Heart left ventricle (tissue), 16 donors: ENCODE measurements around the gene OGDH. TPM values are rescaled to one million over a fixed set of nuclear protein-coding genes. Genes with fewer than 3 reads are reported as not detected.

Source experiments
- ATAC-seq, 4 donors: fragments of 200-7000 bp; cut with Tn5 transposase; one replicate each; pipeline ENCODE4 v1.9.1; 2020 to 2022; ENCODE audit warnings: moderate library complexity in 4 of 4, mild to moderate bottlenecking in 3 of 4, moderate number of reproducible peaks in 1 of 4
- DNase-seq, 5 donors: peaks; one replicate each; pipeline ENCODE4 v3.0.0-alpha.2; 2020
- H3K27ac ChIP-seq, 12 donors: fragments of 200-600 bp; sonication (generic) in 4 of 12; one replicate each; pipeline versions ENCODE4 v1.5.0 to v1.8.0; 2016 to 2022; ENCODE audit warnings: mild to moderate bottlenecking in 2 of 12
- H3K27me3 ChIP-seq, 9 donors: fragments of 200-600 bp; sonication (generic) in 2 of 9; one replicate each; pipeline versions ENCODE4 v1.5.1 to v1.8.0; 2016 to 2022; ENCODE audit warnings: mild to moderate bottlenecking in 3 of 9
- H3K36me3 ChIP-seq, 9 donors: fragments of 200-600 bp; sonication (generic) in 2 of 9; one replicate each; pipeline versions ENCODE4 v1.5.0 to v1.8.0; 2018 to 2022; ENCODE audit warnings: mild to moderate bottlenecking in 2 of 9
- H3K4me1 ChIP-seq, 12 donors: fragments of 200-600 bp; sonication (generic) in 4 of 12; one replicate each; pipeline versions ENCODE4 v1.5.0 to v1.8.0; 2016 to 2022; ENCODE audit warnings: mild to moderate bottlenecking in 3 of 12
- H3K4me3 ChIP-seq, 12 donors: fragments of 200-600 bp; sonication (generic) in 4 of 12; one replicate each; pipeline versions ENCODE4 v1.5.0 to v1.8.0; 2017 to 2022; ENCODE audit warnings: mild to moderate bottlenecking in 9 of 12, moderate library complexity in 4 of 12
- H3K9me3 ChIP-seq, 12 donors: fragments of 200-600 bp; sonication (generic) in 4 of 12; one replicate each; pipeline versions ENCODE4 v1.5.0 to v1.8.0; 2016 to 2022; ENCODE audit warnings: mild to moderate bottlenecking in 1 of 12
- POLR2A ChIP-seq, 2 donors: fragments of 450-650 bp; IDR thresholded peaks; one replicate each; pipeline ENCODE4 v1.6.1; 2017; ENCODE audit warnings: antibody characterized with exemption in 2 of 2, mild to moderate bottlenecking in 2 of 2, moderate library complexity in 2 of 2
- WGBS, 4 donors: extraction: QIAGEN DNeasy Blood & Tissue Kit in 2 of 4; methylation state at CpG; one replicate each; pipeline versions ENCODE4 v1.1.5 to v1.1.7; 2013 to 2018; 5-methylcytosine and 5-hydroxymethylcytosine counted together
- intact Hi-C, 10 donors: fragments of 100-400 bp; cut with DNase I; formaldehyde crosslinking; loops; one replicate each; pipeline versions ENCODE4 v1.11.1 to v1.14.2; 2022
- polyA plus RNA-seq, 2 donors: library from polyadenylated mRNA; stranded (reverse); fragments of 200-250 nt; gene quantifications; one replicate each; pipeline ENCODE4 v1.2.3, GENCODE V29; 2013
- total RNA-seq, 9 donors: library from RNA; depleted of rRNA in 2 of 9; stranded (reverse); fragments of >200 nt in 2 of 9; fragmentation: NEBNext Ultra II Directional in 3 of 9; extraction: Animal tissue kit (Norgen Biotek cat#: 25700) in 3 of 9; gene quantifications; one replicate each; pipeline versions ENCODE4 v1.1.0 to v1.2.4, GENCODE V29; 2016 to 2023
- TF ChIP-seq, protein P1 (sequence below), 12 donors: fragments of 200-600 bp; sonication (generic) in 4 of 12; IDR thresholded peaks; one replicate each; pipeline versions ENCODE4 v1.5.0 to v1.8.0; 2018 to 2022; ENCODE audit warnings: antibody characterized with exemption in 12 of 12, mild to moderate bottlenecking in 5 of 12
- donor health status: ischemic (EF 13 %, LVEDD 7.1; RV severe dilation, severe dysfunction).
- donor health status: healthy with polysubstance abuse.
- donor health status: DM: no; HTN: yes; CAD: no.
- donor health status: DM: no; HTN: no; CAD: no.
- donor health status: ischemic (EF 25% LVEDD 6.9; RV normal size, moderate dysfunction).
- donor health status: ischemic (EF 25% LVEDD 5.7; RV mildly dilated, moderate dysfunction).
- donor health status: healthy.
- donor health status: DM: yes; HTN: yes; CAD: no.
- donor health status: ischemic (EF 35%, LVEDD 5.7; RV mildly dilated, moderate dysfunction).
- donor health status: nonischemic (EF 11% LVEDD 7.7; RV severe dilation, severe dysfunction).
- donor health status: DM: yes; HTN: yes; CAD: no.
- donor health status: PGD.
- donor health status: ischemic (EF 29% LVEDD 5.4; RV normal size, mild dysfunction).
- donor health status: nonischemic (EF 23%, LVEDD 6.1; RV moderate dilation, normal function).

Gene OGDH
- total and polyA plus RNA-seq, 11 donors: 247 to 789 (median 633) TPM

DNA sequence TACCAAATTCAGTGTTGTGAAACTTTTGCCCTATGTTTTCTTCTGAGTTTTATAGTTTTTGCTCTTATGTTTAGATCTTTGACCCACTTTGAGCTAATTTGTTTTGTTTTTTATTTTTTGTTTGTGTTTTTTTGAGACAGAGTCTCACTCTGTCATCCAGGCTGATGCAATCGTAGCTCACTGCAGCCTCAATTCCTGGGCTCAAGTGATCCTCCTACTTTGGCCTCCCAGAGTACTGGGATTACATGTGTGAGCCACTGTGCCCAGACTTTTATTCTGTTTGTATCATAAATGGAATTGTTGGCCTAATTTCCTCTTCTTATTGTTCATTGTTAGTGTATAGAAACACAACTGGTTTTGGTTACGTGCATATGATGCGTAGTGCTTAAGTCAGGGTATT is 99.0 kb downstream of the OGDH start:
- intact Hi-C loops: loop anchor here in 1 of 10 donors (10.0 kb wide), 2 partner anchors 49 to 129 kb away; no protein-coding TSS in a partner anchor
- no peak overlapping the region for H3K4me3 ChIP-seq
- peaks cover 0 to 89% (median 76%) of the 10 kb centered on the region in 9 donors for H3K36me3 ChIP-seq
- H3K4me1 ChIP-seq: peaks cover 0 to 26% (median 0%) of the 10 kb centered on the region in 12 donors
- H3K27ac ChIP-seq: no peak overlapping the region
- no peaks in the 10 kb centered on the region for H3K27me3 ChIP-seq
- WGBS, 4 donors: 97 to 99% (median 98%) methylated on average over 3 of the region's 3 CpGs
- ATAC-seq (no peak), DNase-seq (no peak)
- H3K9me3 ChIP-seq: no peaks in the 10 kb centered on the region
- no peak for TF ChIP-seq POLR2A (IDR thresholded peaks at IDR 0.05)
- TF ChIP-seq, protein P1, sequence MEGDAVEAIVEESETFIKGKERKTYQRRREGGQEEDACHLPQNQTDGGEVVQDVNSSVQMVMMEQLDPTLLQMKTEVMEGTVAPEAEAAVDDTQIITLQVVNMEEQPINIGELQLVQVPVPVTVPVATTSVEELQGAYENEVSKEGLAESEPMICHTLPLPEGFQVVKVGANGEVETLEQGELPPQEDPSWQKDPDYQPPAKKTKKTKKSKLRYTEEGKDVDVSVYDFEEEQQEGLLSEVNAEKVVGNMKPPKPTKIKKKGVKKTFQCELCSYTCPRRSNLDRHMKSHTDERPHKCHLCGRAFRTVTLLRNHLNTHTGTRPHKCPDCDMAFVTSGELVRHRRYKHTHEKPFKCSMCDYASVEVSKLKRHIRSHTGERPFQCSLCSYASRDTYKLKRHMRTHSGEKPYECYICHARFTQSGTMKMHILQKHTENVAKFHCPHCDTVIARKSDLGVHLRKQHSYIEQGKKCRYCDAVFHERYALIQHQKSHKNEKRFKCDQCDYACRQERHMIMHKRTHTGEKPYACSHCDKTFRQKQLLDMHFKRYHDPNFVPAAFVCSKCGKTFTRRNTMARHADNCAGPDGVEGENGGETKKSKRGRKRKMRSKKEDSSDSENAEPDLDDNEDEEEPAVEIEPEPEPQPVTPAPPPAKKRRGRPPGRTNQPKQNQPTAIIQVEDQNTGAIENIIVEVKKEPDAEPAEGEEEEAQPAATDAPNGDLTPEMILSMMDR (IDR thresholded peaks at IDR 0.05): no peak

DNA sequence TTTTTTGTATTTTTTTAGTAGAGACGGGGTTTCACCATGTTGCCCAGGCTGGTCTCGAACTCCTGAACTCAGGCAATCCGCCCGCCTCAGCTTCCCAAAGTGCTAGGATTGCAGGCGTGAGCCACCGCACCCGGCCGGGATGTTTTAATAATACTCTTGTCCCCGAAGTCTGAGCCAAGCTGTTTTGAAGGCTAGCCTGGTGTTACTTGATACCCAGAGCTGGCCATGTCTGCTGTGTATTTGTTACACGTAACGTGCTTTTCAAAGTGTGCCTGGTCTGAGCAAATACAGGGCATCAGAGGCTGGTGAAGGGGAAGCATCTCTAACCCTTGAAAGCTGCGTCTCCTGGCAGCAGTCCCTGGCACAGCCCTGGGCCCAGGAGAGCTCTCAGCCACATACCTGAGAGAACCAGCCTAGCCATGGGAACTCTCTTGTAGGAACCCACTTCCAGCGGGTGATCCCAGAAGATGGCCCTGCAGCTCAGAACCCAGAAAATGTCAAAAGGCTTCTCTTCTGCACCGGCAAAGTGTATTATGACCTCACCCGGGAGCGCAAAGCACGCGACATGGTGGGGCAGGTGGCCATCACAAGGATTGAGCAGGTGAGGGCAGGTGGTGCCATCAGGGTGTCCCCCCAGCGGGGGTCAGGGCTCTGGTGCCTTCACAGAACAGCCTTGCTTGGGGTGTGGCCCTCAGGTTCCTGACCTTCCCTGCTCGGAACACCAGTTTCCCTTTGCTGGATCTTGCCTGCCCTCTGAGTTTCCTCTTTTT is 100.5 kb downstream of the OGDH start:
- no peak for TF ChIP-seq POLR2A (IDR thresholded peaks at IDR 0.05)
- TF ChIP-seq, protein P1 (IDR thresholded peaks at IDR 0.05): no peak
- H3K4me1 ChIP-seq: peaks cover 0 to 21% (median 0%) of the 10 kb centered on the region in 12 donors
- WGBS, 4 donors: 79 to 86% (median 84%) methylated on average over 20 of the region's 20 CpGs
- ATAC-seq (peak in 3 of 4 donors; percentile 42 to 74 (median 59)), DNase-seq (peak in 1 of 5 donors; percentile 48)
- no peaks in the 10 kb centered on the region for H3K9me3 ChIP-seq
- peaks cover 0 to 74% (median 61%) of the 10 kb centered on the region in 9 donors for H3K36me3 ChIP-seq
- H3K27me3 ChIP-seq: no peaks in the 10 kb centered on the region
- no peak overlapping the region for H3K4me3 ChIP-seq
- intact Hi-C loops: loop anchor here in 1 of 10 donors (10.0 kb wide), 2 partner anchors 48 to 128 kb away; no protein-coding TSS in a partner anchor
- peak overlapping the region in 5 of 12 donors; percentile 15 to 69 (median 26) for H3K27ac ChIP-seq

DNA sequence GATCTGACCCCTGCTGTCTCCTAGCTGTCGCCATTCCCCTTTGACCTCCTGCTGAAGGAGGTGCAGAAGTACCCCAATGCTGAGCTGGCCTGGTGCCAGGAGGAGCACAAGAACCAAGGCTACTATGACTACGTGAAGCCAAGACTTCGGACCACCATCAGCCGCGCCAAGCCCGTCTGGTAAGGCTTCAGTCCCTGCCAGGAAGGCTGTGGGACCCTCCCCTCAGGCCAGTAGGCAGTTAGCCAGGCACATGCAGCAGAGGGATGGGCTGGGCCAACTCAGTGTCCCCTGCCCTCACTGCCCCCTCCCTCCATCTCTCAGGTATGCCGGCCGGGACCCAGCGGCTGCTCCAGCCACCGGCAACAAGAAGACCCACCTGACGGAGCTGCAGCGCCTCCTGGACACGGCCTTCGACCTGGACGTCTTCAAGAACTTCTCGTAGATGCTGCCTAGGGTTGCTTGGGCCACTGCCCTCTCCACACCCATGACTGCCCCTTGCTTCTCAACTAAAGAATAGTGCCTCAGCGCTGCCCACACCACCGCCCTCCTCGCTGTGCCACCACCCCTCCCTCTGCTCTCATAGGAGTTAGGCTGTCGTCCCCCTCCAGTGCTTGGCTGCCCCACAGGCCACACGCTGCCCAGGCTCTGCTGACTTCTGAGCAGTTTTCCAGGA is 101.3 kb downstream of the OGDH start:
- Histone ChIP-seq H3K4me3 (no peak overlapping the region), H3K9me3 (no peaks in the 10 kb centered on the region), H3K36me3 (peaks cover 0 to 67% (median 56%) of the 10 kb centered on the region in 9 donors), H3K27ac (peak overlapping the region in 3 of 12 donors; percentile 15 to 69 (median 34)), H3K27me3 (no peaks in the 10 kb centered on the region), H3K4me1 (peaks cover 0 to 16% (median 0%) of the 10 kb centered on the region in 12 donors)
- no peak for DNase-seq
- intact Hi-C loops: loop anchor here in 1 of 10 donors (10.0 kb wide), 2 partner anchors 47 to 127 kb away; no protein-coding TSS in a partner anchor
- 89 to 94% (median 93%) methylated on average over 17 to 21 of the region's 21 CpGs for WGBS, 4 donors
- no peak for ATAC-seq
- no peak for TF ChIP-seq POLR2A (IDR thresholded peaks at IDR 0.05)
- TF ChIP-seq, protein P1 (IDR thresholded peaks at IDR 0.05): no peak
